ENCODE results near the gene KCNMB4.

DNA sequence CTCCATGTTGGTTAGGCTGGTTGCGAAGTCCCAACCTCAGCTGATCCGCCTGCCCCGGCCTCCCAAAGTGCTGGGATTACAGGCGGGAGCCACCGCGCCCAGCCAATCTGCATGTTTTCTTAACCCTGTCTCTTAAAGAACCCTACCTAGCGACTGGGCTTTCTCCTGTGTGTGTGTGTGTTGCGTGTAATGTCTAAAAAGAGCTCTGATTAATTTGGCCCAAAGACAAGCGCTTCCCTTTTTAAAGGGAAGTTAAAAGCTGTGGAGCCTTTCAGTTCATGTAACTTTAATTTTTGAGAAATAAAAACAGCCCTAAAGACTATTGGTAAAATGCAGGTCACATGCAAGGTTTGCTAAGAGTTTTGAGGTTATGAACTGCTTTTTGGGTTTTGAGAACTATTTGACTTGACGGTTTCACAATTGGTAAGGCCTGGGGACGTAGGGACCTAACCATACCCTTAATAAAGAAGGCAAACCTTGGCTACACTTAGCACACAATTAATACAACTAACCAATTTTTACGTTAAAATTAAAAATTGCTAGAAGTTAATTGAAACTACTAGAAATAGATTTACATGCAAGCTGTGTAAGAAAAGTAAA lies 103.2 kb downstream of the KCNMB4 start:
- TF ChIP-seq, protein P1, sequence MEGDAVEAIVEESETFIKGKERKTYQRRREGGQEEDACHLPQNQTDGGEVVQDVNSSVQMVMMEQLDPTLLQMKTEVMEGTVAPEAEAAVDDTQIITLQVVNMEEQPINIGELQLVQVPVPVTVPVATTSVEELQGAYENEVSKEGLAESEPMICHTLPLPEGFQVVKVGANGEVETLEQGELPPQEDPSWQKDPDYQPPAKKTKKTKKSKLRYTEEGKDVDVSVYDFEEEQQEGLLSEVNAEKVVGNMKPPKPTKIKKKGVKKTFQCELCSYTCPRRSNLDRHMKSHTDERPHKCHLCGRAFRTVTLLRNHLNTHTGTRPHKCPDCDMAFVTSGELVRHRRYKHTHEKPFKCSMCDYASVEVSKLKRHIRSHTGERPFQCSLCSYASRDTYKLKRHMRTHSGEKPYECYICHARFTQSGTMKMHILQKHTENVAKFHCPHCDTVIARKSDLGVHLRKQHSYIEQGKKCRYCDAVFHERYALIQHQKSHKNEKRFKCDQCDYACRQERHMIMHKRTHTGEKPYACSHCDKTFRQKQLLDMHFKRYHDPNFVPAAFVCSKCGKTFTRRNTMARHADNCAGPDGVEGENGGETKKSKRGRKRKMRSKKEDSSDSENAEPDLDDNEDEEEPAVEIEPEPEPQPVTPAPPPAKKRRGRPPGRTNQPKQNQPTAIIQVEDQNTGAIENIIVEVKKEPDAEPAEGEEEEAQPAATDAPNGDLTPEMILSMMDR (conservative IDR thresholded peaks at IDR 0.05; ENCODE audit: low read length), result no peak
- no peak for TF ChIP-seq EZH2phosphoT487 (IDR thresholded peaks at IDR 0.05; ENCODE audit: borderline replicate concordance)

All from Loucy (cell line).